ENCODE data around the gene MAP2K4. TPM values are rescaled to one million over a fixed set of nuclear protein-coding genes. Genes with fewer than 3 reads are reported as not detected.

MAP2K4 gene
- total RNA-seq, 1 experiment from 2014 or later = 46.1 TPM

GRCh38 chr17:12040478-12040877, 19.8 kb downstream of the MAP2K4 start:
- Histone ChIP-seq H3K18ac (ENCODE audit: insufficient read length, low read depth, low read length) (no peak overlapping the region), H3K79me1 (ENCODE audit: insufficient read depth, low read depth, low read length, poor library complexity, severe bottlenecking) (peaks cover 6% of the 10 kb centered on the region), H3K27ac (ENCODE audit: insufficient read length, low read depth, low read length) (no peak overlapping the region), H4K91ac (ENCODE audit: insufficient read length, low read depth, low read length) (no peak overlapping the region), H4K20me1 (ENCODE audit: control insufficient read depth, insufficient read depth, insufficient read length) (no peaks in the 10 kb centered on the region), H4K8ac (replicated peaks; ENCODE audit: insufficient read length, low read depth, low read length) (no peak overlapping the region), H2BK120ac (ENCODE audit: low read depth, low read length, poor library complexity, severe bottlenecking) (no peak overlapping the region), H3T11ph (ENCODE audit: low read length) (no peak overlapping the region), H3K14ac (ENCODE audit: insufficient read depth, low read length) (no peak overlapping the region), H3K4ac (ENCODE audit: low read depth, low read length) (no peak overlapping the region), H3K23me2 (ENCODE audit: insufficient read length, low read depth, low read length, poor library complexity, severe bottlenecking) (no peaks in the 10 kb centered on the region), H3K9me3 (ENCODE audit: control insufficient read depth, low read depth, low read length) (no peaks in the 10 kb centered on the region), H3K4me1 (ENCODE audit: insufficient read depth, low read length) (no peaks in the 10 kb centered on the region), H4K5ac (ENCODE audit: insufficient read length, low read depth, low read length) (no peak overlapping the region), H3K23ac (ENCODE audit: insufficient read length, low read depth, low read length) (no peak overlapping the region), H2AK5ac (ENCODE audit: insufficient read length, low read length) (no peak overlapping the region), H3K79me2 (ENCODE audit: insufficient read depth, low read length) (peaks cover 6% of the 10 kb centered on the region; the same call in 1 of the 2 replicates), H2BK12ac (ENCODE audit: insufficient read length, low read depth, low read length) (no peak overlapping the region), H2BK5ac (ENCODE audit: insufficient read length, low read length) (no peak overlapping the region), H2BK15ac (ENCODE audit: low read depth, low read length) (no peak overlapping the region), H2BK20ac (ENCODE audit: low read depth, low read length, poor library complexity, severe bottlenecking) (no peak overlapping the region), H3K27me3 (ENCODE audit: insufficient read depth, low read length) (no peaks in the 10 kb centered on the region), H2AFZ (ENCODE audit: low read length) (no peak overlapping the region), H3K56ac (ENCODE audit: insufficient read length, low read depth, low read length) (no peak overlapping the region), H3K4me2 (ENCODE audit: insufficient read depth, insufficient read length, low read length) (no peak overlapping the region), H3K9ac (ENCODE audit: extremely low read depth, insufficient read length, low read length) (no peak overlapping the region)
- H3K9me3 Mint-ChIP-seq = no peaks in the 10 kb centered on the region
- WGBS (ENCODE audit: extremely low coverage, insufficient read length, low lambda C conversion rate) = no CpG with 5 or more reads among the region's 3 CpGs
- no peaks in the 10 kb centered on the region for H3K36me3 Mint-ChIP-seq (ENCODE audit: insufficient read depth in 1 of 3, low read depth in 3 of 3)
- H3K4me1 Mint-ChIP-seq = peaks cover 18 to 19% of the 10 kb centered on the region in 2 experiments
- DNase-seq = no peak
- H3K4me3 Mint-ChIP-seq = no peak overlapping the region
- TF ChIP-seq CTCF (conservative IDR thresholded peaks at IDR 0.05) = no peak
- H3K27ac Mint-ChIP-seq = no peak overlapping the region
- H3K27me3 Mint-ChIP-seq (ENCODE audit: low read depth) = no peaks in the 10 kb centered on the region

Data from H9 (cell line).